WERI-Rb-1 (cell line): Measurements from ENCODE around the gene FRMD4A.

Experiments
- DNase-seq: peaks from one replicate; pipeline ENCODE4 v3.0.0-alpha.2; 2020
- H3K27ac ChIP-seq: fragments of 250-450 bp; sonication (Bioruptor Pico); 2 replicates; pipeline ENCODE4 v1.5.1; 2020; ENCODE audit warnings: mild to moderate bottlenecking, moderate library complexity
- H3K27me3 ChIP-seq: fragments of 250-450 bp; sonication (Bioruptor Pico); 2 replicates; pipeline ENCODE4 v1.5.1; 2021; ENCODE audit warnings: mild to moderate bottlenecking, low read depth, moderate library complexity; ENCODE audit not compliant: insufficient read depth, severe bottlenecking
- H3K36me3 ChIP-seq: fragments of 250-450 bp; sonication (Bioruptor Pico); 2 replicates; pipeline ENCODE4 v1.5.1; 2020; ENCODE audit warnings: mild to moderate bottlenecking, moderate library complexity
- H3K4me3 ChIP-seq: 2 replicates; pipeline ENCODE4 v1.5.1; 2011; ENCODE audit warnings: low read depth, mild to moderate bottlenecking, control low read depth, low read length
- H3K9me3 ChIP-seq: fragments of 250-450 bp; sonication (Bioruptor Pico); 2 replicates; pipeline ENCODE4 v1.5.1; 2021; ENCODE audit warnings: mild to moderate bottlenecking, moderate library complexity; ENCODE audit not compliant: severe bottlenecking
- TF ChIP-seq, protein P1 (sequence below): IDR thresholded peaks from 2 replicates; pipeline ENCODE4 v1.5.1; 2011; ENCODE audit warnings: low read depth, mild to moderate bottlenecking, control low read depth, inconsistent platforms, low read length

FRMD4A gene

DNA sequence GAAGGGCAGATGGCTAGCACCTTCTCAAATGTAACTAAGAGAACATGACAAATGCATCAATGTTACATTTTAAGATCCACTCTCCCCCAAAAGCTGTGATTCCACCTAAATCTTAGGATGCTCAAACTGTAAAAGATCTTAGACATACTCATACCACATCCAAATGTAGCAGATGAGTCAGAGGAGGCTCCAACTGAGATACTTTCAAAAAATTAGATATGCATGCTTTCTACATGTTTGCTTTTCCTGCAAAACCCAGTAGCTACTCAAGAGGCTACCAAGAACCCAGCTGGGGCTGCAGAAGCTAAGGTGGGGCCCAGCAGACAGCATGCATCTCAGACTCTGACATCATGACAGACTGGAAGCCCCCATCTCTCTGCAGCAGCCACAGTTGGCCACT, 31.4 kb upstream of the FRMD4A start:
- H3K9me3 ChIP-seq = no peaks in the 10 kb centered on the region
- no peak overlapping the region for H3K27ac ChIP-seq
- TF ChIP-seq, protein P1, sequence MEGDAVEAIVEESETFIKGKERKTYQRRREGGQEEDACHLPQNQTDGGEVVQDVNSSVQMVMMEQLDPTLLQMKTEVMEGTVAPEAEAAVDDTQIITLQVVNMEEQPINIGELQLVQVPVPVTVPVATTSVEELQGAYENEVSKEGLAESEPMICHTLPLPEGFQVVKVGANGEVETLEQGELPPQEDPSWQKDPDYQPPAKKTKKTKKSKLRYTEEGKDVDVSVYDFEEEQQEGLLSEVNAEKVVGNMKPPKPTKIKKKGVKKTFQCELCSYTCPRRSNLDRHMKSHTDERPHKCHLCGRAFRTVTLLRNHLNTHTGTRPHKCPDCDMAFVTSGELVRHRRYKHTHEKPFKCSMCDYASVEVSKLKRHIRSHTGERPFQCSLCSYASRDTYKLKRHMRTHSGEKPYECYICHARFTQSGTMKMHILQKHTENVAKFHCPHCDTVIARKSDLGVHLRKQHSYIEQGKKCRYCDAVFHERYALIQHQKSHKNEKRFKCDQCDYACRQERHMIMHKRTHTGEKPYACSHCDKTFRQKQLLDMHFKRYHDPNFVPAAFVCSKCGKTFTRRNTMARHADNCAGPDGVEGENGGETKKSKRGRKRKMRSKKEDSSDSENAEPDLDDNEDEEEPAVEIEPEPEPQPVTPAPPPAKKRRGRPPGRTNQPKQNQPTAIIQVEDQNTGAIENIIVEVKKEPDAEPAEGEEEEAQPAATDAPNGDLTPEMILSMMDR = no peak
- no peaks in the 10 kb centered on the region for H3K27me3 ChIP-seq
- DNase-seq = no peak
- no peak overlapping the region for H3K4me3 ChIP-seq
- no peaks in the 10 kb centered on the region for H3K36me3 ChIP-seq

DNA sequence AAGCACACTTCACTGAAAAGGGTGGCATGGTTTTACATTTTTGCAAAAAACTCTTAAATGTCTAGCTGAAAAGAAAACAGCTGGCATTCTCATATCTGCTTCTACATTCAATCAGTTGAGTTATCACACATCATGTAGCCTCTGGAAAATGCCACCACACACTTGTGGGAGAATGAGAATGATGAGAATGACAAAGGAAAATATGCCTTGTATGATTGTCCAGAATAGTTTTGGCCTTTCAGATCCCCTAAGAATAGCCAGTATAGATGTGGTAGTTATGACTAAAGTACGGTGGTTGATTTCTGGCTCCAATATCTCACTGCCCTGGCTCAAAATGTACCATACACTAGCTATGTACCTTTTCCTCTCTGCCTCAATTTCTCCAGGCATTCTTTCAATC, 30.2 kb upstream of the FRMD4A start:
- H3K27me3 ChIP-seq = no peaks in the 10 kb centered on the region

DNA sequence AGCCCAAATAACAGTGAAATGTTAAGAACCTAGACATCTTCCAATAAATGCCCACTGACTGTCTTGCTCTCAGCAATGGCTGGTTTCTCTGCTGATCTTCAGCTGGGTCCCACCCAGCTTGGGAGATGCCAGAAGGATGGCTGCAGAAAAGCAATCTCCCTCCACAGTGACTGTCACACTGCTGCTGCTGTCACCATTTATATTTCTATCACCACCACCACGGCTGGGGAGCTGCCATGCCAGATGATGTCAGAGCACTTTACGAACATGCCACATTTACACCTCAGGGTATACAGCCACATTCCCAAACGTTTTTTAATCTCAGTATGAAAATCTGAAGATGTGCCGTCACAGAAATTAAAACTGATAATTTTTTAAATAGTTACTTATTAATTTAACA, 29.8 kb upstream of the FRMD4A start:
- DNase-seq = no peak
- H3K4me3 ChIP-seq = no peak overlapping the region
- H3K9me3 ChIP-seq = no peaks in the 10 kb centered on the region
- H3K27ac ChIP-seq = no peak overlapping the region
- H3K27me3 ChIP-seq = no peaks in the 10 kb centered on the region
- no peaks in the 10 kb centered on the region for H3K36me3 ChIP-seq
- TF ChIP-seq, protein P1 = no peak

More for the DNA sequence above, 30.2 kb upstream of the FRMD4A start:
- Histone ChIP-seq H3K36me3 (no peaks in the 10 kb centered on the region), H3K9me3 (no peaks in the 10 kb centered on the region), H3K27ac (no peak overlapping the region), H3K4me3 (no peak overlapping the region)
- TF ChIP-seq, protein P1 = no peak
- no peak for DNase-seq

DNA sequence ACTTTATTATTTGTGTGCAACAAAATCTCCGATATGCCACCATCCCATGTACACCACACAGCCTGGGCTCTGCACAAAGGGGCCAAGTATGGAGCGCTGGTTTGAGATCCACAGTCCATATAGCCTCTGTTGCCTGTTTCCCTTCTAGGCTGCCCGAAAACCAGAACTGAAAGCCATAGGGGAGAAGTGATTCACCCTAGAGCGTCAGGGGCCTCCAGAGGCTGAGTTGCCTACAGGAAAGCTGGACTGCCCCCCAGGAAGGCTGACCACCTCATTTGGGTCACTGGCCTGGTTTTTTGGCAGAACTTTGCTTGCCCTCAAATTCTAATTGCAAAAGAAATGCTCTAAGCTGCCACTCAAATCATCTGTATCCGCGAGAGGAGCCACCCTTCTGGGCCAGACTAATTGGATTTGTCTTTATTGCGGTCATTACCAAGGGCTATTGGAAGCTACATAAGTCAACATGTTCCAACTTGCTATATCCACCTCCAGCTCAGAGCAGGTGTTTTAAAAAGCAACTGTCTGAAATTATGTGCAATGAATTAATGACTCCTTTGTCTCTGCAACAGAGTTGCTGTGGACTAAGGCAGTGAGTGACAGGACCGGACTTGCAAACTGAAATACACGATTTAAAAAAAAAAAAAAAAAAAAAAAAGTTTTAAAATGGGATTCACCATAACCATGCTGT, 28.3 kb upstream of the FRMD4A start:
- H3K27ac ChIP-seq = no peak overlapping the region
- H3K4me3 ChIP-seq = no peak overlapping the region
- DNase-seq = peak; percentile 18
- no peaks in the 10 kb centered on the region for H3K9me3 ChIP-seq
- TF ChIP-seq, protein P1 = no peak
- H3K27me3 ChIP-seq = no peaks in the 10 kb centered on the region
- H3K36me3 ChIP-seq = no peaks in the 10 kb centered on the region

DNA sequence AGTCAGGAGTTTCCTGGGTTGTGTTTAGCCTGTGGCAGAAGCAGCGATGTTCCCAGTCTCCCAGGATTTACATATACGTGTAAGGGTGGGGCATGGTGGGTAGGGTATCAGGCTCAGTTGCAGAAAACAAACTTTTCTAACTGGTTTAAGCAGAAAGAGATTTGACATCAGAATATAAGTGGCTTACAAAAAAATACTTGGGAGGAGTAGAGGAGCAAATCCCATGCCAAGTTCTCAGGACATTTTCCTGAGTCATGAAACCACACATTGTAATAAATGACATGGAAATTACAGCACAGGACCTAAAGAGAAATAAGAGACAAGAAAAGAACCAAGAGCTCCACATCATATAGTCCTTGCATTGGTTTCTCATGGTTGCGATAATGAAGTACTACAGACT, 26.2 kb upstream of the FRMD4A start:
- H3K27me3 ChIP-seq = no peaks in the 10 kb centered on the region
- no peak overlapping the region for H3K27ac ChIP-seq
- H3K9me3 ChIP-seq = no peaks in the 10 kb centered on the region
- no peak for DNase-seq
- TF ChIP-seq, protein P1 = no peak
- no peaks in the 10 kb centered on the region for H3K36me3 ChIP-seq
- no peak overlapping the region for H3K4me3 ChIP-seq

DNA sequence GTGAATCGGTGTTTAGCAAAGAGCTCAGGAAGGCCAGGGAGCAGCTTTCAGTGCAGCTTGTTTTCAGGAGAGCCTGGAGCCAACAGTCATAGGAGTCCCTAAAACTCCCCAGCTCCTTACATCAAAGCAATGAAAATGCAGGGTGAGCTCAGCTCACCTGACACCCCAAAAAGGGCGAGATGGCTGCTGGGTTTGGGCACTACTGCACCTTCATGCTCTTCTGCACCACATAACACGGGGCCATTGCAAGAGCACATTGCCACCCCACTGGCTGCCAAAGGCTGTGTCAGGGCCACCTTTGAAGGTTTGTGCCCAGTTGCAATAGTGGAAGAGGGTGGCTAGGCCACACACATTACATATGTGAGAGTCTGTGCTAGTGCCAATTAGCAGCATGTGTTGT, 25.0 kb upstream of the FRMD4A start:
- Histone ChIP-seq H3K36me3 (no peaks in the 10 kb centered on the region), H3K9me3 (no peaks in the 10 kb centered on the region), H3K27ac (no peak overlapping the region), H3K4me3 (no peak overlapping the region), H3K27me3 (no peaks in the 10 kb centered on the region)
- no peak for DNase-seq
- TF ChIP-seq, protein P1 = no peak
